HG02884 (cell line): Measurements from ENCODE around the gene INPP5F.

ENCODE experiments used
- ATAC-seq: cut with Tn5 transposase; IDR thresholded peaks from one replicate; pipeline ENCODE4 v1.9.1; 2021; ENCODE audit warnings: mild to moderate bottlenecking, moderate library complexity; ENCODE audit not compliant: unreplicated experiment

INPP5F gene, protein sequence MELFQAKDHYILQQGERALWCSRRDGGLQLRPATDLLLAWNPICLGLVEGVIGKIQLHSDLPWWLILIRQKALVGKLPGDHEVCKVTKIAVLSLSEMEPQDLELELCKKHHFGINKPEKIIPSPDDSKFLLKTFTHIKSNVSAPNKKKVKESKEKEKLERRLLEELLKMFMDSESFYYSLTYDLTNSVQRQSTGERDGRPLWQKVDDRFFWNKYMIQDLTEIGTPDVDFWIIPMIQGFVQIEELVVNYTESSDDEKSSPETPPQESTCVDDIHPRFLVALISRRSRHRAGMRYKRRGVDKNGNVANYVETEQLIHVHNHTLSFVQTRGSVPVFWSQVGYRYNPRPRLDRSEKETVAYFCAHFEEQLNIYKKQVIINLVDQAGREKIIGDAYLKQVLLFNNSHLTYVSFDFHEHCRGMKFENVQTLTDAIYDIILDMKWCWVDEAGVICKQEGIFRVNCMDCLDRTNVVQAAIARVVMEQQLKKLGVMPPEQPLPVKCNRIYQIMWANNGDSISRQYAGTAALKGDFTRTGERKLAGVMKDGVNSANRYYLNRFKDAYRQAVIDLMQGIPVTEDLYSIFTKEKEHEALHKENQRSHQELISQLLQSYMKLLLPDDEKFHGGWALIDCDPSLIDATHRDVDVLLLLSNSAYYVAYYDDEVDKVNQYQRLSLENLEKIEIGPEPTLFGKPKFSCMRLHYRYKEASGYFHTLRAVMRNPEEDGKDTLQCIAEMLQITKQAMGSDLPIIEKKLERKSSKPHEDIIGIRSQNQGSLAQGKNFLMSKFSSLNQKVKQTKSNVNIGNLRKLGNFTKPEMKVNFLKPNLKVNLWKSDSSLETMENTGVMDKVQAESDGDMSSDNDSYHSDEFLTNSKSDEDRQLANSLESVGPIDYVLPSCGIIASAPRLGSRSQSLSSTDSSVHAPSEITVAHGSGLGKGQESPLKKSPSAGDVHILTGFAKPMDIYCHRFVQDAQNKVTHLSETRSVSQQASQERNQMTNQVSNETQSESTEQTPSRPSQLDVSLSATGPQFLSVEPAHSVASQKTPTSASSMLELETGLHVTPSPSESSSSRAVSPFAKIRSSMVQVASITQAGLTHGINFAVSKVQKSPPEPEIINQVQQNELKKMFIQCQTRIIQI

GRCh38 chr10:119725828-119726675 is at the start of gene INPP5F:
Gene INPP5F (plus strand): TSS chr10:119726050. CDS start chr10:119726263, 213 bp downstream.
- ATAC-seq, result peak; percentile 65

DNA sequence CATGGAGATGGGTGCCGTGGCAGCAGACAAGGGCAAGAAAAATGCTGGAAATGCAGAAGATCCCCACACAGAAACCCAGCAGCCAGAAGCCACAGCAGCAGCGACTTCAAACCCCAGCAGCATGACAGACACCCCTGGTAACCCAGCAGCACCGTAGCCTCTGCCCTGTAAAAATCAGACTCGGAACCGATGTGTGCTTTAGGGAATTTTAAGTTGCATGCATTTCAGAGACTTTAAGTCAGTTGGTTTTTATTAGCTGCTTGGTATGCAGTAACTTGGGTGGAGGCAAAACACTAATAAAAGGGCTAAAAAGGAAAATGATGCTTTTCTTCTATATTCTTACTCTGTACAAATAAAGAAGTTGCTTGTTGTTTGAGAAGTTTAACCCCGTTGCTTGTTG is 48.7 kb upstream of the INPP5F start:
- ATAC-seq, result no peak

GRCh38 chr10:119677904-119678755 is 47.7 kb upstream of the INPP5F start:
- ATAC-seq, result no peak

DNA sequence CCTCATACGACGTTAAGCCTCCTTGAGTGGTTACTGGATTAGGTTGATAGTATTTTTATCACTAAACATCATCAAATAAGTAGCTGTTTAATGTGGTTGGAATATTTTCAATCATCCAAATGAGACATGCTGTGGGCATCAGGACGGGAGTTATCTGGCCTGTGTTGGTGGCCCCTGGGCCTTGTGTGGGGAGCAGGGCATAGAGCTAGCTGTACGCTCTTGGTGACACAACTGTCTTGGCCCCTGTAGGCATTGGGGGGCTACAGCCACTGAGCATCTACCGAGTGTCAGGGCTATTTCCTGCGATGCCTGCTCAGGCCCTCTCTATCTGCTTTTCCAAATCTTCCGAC is 46.4 kb upstream of the INPP5F start:
- no peak for ATAC-seq

DNA sequence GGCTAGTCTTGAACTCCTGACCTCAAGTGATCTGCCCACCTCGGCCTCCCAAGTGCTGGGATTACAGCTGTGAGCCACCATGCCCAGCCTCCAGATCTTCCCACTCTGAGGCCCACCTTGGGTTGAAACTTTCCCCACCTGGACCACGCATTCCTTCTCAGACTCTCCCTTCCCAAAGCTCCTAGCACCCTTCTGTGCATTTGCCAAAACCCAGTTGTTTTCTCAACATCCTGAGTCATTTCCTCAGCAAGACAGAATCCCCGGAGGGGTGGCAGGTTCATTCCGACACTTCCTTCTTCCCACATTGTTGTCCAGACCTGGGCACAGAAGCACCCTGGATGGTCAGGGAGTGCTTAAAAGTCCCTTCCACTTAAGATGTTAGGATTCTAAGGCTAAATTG is 45.8 kb upstream of the INPP5F start:
- ATAC-seq, result no peak

DNA sequence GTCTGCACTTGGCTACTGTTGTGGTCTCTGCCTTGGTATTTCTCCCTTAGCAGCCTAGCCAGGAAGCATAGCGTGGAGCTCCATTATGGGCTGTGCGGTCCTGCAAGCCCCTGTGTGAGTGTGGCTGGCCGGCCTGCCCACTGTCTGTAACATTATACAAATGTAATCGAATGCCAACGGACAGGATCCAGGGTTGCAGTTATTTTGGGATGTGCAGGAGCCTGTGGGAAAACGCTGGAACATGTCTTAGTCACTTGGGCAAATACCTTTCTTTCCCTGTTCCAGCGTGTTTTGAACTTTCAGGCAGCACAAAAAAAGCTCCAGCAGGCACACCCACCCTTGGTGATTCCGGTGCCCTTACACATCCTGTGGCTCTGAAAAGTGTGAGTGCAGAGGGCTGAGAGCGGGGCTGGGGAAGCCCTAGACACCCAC is 45.2 kb upstream of the INPP5F start:
- ATAC-seq, result no peak

GRCh38 chr10:119686465-119687191 is 39.2 kb upstream of the INPP5F start:
- ATAC-seq, result peak; percentile 75

DNA sequence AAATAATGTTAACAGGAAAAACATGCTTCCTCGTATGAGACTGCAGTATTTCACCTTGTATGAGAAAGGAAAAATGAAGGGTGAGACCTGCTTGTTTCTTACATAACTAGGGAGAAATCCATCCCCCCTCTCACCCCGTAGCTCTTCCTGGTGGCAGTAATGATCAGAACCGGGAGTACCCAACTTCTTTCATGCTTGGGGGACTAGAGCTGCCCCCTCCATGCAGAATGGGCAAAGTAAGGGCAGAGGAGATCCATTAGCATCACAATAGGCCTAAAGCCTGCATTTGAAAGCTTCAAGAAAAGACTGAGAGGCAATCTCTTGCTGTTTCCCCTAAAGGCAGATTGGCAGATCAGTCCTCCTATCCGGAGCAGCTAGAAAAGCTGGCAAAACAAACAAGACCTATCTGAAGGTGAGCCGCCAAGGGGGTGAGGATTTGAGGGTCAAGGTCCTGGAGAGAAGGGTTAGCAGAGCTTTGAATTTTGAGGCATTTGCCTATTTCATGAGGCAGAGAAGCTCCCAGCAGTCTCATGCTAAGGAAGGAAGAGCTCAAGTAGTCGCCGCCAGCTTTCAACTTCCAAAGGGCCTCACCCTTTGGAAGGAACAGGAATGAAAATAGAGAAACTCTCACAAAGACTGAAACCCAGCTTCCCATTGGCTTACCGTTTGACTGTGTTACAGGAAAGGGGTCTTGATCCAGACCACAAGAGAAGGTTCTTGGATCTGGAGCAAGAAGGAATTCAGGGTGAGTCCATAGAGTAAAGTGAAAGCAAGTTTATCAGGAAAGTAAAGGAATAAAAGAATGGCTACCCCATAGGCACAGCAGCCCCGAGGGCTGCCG is 38.4 kb upstream of the INPP5F start:
- no peak for ATAC-seq

GRCh38 chr10:119688033-119688508 is 37.8 kb upstream of the INPP5F start:
- ATAC-seq, result no peak

- no peak for ATAC-seq
Measured at GRCh38 chr10:119689016-119689580, 36.8 kb upstream of the INPP5F start.

GRCh38 chr10:119691726-119692125 is 34.1 kb upstream of the INPP5F start:
- no peak for ATAC-seq

DNA sequence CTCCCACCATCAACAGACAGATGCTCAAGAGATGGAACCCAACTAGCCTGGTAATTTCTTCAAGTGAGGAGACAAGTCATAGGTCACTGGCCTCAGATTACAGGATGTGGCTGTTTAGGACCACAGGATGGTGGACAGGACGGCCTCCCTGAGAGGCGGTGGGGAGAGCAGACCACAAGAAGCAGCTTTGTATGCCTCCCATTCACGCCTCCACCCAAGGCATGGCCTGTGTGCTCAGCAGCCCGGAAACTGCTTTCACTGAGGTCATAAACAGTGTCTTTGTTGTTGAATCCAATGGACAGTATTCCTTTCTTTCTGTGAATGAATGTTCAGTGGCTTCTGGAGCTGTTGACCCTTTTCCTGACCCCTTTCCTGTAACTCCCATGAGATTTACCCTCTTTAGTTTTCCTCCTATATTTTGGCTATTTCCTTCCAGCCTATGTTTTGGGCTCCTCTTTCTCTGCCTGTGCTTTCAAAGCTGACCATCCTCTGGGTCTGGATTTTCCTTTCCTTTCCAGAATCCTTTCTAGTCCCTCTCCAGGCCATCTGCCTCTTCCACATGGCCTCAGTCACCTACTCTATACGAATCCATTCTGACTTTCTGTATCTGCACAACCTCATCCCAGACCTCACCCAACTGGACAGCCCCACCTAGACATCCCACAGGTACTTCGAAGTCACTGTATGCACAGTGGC is 32.4 kb upstream of the INPP5F start:
- ATAC-seq, result peak; percentile 54

DNA sequence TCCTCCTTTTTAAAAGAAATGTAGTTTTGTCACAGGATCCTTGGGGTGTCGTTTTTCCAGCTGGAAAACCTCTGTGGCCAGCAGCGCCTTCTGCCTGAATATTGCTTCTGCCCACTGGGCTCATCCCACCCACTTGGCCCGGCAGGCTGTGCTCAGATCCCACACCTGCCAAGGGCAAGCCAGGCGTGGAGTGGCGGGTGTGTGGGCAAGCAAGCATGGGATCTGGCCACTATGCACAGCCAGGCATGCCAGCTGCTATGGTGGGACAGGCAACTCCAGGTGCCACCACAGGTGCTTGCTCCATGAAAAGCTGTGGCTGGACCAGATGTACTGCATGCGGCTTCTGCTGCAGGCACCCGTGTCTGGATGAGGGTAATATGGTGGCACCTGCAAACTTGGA is 31.2 kb upstream of the INPP5F start:
- ATAC-seq, result no peak

- peak; percentile 55 for ATAC-seq
Measured at GRCh38 chr10:119700321-119700954, 25.4 kb upstream of the INPP5F start.

- ATAC-seq, result no peak
Measured at GRCh38 chr10:119701861-119702260, 24.0 kb upstream of the INPP5F start.

GRCh38 chr10:119702583-119702982 is 23.3 kb upstream of the INPP5F start:
- ATAC-seq, result no peak
